GM19238 (cell line): Measurements from ENCODE around the gene CCDC70.
"Not testable (repeated sequence)": the region's sequence is repeated elsewhere in the genome, so short reads cannot be mapped to it uniquely, and the experiment has no call there.

Source experiments
- DNase-seq: peaks from one replicate; pipeline ENCODE4 v3.0.0; 2011; ENCODE audit warnings: low spot score; ENCODE audit not compliant: insufficient read length

The CCDC70 gene

DNA sequence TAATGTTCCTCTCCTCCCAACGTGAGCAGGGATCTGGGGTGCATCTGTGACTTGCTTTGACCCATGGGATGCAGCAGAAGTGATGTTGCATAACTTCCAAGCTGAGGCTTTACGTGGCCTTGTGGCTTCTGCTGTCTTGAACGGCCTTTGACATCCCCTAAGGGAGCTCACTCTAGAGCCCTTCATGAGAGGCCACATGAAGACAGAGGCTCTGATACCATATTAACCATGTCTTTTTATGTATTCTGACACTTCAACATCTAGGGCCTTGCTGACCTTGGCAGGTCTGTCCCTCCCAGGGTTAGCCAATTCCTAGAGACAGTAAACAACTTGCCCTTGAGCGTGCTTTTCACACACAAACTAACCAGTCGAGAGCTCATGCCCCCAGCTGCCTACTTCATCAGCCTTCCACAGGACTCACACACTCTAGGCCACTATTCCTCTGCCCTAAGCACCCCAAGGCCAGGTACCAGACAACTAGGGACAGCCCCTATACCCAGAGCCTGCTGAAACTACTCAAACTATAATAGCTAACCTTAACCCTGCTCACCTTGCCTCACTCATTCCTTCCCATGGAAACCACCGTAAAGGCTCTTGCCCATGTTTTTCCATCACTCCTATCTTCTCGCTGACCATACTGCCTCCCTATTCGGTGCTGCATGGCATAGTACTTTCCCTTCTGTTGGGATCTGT is 45.4 kb downstream of the CCDC70 start:
- DNase-seq, result no peak

DNA sequence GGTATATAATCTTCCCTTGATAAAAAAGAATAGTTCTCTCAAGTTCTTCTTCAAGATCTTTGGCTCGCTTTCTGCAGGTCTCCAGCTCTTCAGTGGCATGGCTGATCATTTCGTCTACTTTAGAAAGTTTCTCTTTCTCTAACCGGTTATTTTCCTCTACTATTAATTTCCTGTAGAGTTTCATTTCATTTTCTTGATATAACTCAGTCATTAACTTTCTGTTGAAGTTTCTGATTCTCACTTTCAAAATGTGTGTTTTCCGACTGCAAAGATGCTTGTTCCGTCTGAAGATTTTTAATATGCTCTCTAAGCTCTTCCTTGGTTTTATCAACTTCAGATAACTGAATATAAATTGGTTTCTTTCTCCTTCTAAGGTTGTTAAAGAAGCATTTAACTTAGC is 47.5 kb downstream of the CCDC70 start:
- DNase-seq, result not testable (repeated sequence)

DNA sequence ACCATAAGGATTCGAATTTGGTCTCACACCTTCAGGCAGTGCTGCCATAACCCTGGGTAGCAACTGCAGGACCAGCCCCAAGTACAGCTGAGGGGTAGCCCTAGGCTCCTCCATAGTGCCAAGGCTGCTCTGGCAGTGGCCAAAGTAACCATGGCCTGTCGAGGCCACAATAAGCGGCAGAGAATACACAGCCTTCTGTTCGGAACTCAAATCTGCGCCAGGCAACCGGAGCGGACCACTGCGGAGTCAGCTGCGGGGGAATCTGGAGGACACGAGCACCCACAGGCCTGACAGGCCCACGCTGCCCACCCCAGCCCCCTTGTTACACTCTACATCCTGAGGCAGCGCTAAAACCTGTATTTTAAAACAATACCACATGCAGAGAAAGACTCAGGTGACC is 48.7 kb downstream of the CCDC70 start:
- DNase-seq, result no peak

DNA sequence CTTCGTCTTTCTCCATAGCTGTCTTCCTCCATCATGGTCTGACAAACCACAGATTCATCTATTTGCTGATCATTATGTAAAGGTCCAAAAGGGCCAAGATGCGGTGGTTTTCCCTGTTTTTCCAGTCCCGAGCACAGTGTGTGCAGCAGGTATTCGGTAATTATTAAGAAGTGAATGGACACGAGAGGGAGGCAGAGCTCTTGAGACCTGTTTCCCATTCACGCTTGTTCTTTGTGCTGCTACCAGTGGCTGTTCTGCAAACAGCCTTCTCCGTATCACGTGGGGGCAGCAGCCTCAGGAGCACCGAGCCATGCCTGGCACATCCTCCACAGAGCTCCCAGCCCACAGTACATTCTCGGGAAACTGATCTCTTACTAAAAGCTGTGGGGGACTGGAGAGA is 50.3 kb downstream of the CCDC70 start:
- DNase-seq, result no peak

DNA sequence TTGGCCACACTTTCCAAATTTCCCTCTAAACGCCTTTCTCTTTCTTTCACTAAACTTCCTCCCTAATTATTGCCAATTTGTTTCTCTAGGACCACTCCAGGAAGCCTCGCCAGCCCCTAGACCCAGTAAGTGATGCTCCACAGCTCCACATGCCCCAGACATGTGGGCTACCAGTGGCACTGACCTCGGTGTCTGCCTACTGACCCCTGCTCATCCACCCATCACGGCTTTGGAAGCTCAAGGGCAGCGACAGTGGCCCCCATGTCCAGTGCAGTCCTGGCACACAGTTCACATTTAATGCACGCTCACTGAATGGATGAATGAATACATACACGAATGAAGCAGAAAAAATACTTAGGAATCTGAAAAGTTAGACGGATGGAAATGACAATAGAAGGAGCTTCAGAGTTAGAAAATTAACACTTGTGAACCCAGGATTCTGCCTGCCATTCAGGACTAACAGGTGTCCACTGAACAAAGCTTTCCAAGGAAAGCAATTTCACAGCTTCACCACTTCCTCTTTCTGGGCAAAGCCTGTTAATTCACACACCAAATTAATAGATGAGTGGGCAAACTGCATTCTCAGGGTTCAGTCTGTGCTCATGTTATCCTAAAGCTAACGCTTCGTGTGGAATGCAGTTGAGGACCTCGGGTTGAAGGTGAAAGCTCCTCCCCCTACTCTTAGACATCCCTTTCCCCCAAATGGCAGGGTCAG is 50.9 kb downstream of the CCDC70 start:
- DNase-seq, result no peak

DNA sequence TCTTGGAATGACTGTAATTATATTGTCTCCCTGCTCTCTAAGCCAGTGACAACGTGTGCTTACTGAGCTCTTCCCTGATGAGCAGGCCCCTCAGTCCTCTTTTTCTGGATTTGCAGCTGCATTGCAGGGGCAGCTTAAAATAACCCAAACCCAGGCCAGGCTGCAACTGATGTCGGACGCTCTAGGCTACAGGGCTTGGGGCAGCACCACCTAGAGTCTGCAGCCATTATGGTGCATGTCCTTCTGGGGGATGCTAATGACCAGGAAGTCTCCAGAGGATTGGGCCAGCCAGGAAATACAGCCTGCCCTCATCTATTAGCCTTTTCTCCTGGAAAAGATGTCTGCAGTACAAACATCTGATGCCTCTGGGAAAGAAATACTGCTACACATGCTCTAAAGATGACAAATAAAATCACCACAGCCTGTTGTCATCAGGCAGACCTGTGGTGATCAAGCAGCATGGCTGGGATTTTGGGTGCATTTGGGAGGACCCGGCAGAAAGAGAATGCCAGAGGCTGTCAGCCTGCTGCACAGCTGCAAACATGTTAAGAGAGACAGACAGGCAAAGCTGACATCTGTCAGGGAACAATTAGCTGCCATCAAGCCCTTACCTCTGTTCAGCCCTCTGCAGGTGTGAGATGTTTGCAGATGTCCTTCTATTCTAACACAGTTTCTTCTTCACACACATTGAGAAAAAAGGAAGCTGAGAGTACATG is 51.8 kb downstream of the CCDC70 start:
- DNase-seq, result no peak

DNA sequence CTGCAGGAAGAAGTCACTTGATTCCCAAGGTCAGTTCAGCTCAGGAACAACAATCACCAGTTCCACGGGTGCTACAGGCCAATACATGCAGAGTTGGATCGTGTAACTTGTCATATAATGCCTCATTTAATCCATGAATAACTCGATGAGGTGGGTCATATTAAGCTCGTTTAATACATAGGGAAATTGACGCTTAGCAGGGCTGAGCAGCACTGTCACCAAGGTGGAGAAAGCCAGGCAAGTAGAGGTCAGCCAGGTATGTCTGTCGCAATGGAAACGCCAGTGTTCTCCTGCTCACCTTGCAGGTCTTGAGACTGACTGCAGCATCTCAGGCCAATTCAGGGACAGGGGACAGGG is 52.3 kb downstream of the CCDC70 start:
- DNase-seq, result no peak
